ENCODE measurements around the gene PPA2. TPM values are rescaled to one million over a fixed set of nuclear protein-coding genes. Genes with fewer than 3 reads are reported as not detected.

The PPA2 gene
- total and polyA plus RNA-seq, 2 experiments from 2014 or later: 58.4 to 63.7 TPM

GRCh38 chr4:105460306-105460705 lies 13.6 kb downstream of the PPA2 start:
- no peaks in the 10 kb centered on the region for H3K9me3 Mint-ChIP-seq
- H3K4me1 Mint-ChIP-seq: peaks cover 4% of the 10 kb centered on the region; the same call in 2 of the 3 replicates
- no peak for DNase-seq (ENCODE audit: low spot score)
- Histone ChIP-seq H3K79me2 (replicated peaks; ENCODE audit: insufficient read depth) (peaks cover 38% of the 10 kb centered on the region; the same call in 1 of the 2 replicates), H3K36me3 (ENCODE audit: insufficient read depth) (no peaks in the 10 kb centered on the region), H3K9me2 (ENCODE audit: insufficient read depth) (0 out of 2 replicates have a peak, but pooled peaks cover 4% of the 10 kb centered on the region), H4K20me1 (replicated peaks; ENCODE audit: insufficient read depth) (peaks cover 5% of the 10 kb centered on the region), H3K4me1 (ENCODE audit: insufficient read depth) (no peaks in the 10 kb centered on the region), H3K4me3 (no peak overlapping the region), H3K27ac (ENCODE audit: low read depth) (no peak overlapping the region), H3F3A (replicated peaks; ENCODE audit: low read depth) (no peaks in the 10 kb centered on the region), H2AFZ (no peak overlapping the region), H3K27me3 (ENCODE audit: insufficient read depth) (no peaks in the 10 kb centered on the region), H3K4me2 (no peak overlapping the region)
- no peak for ATAC-seq
- no peaks in the 10 kb centered on the region for H3K27me3 Mint-ChIP-seq (ENCODE audit: insufficient read depth, low read depth, poor library complexity)
- H3K36me3 Mint-ChIP-seq (ENCODE audit: low read depth): peaks cover 16% of the 10 kb centered on the region
- peak overlapping the region; percentile 78; the same call in 1 of the 2 replicates for H3K27ac Mint-ChIP-seq
- no peak for TF ChIP-seq CREB1 (CRISPR knock-in tag; IDR thresholded peaks at IDR 0.05; ENCODE audit: low read depth)
- no peak for TF ChIP-seq EZH2 (IDR thresholded peaks at IDR 0.05; ENCODE audit: low read depth, unreplicated experiment)
- no peak for TF ChIP-seq JUNB (IDR thresholded peaks at IDR 0.05; ENCODE audit: unreplicated experiment)
- TF ChIP-seq ZNF114 (CRISPR knock-in tag; IDR thresholded peaks at IDR 0.05): no peak
- no peak for TF ChIP-seq ZNF462 (CRISPR knock-in tag; IDR thresholded peaks at IDR 0.05)
- TF ChIP-seq ZNF331 (CRISPR knock-in tag; IDR thresholded peaks at IDR 0.05; ENCODE audit: low read depth): no peak
- no peak for TF ChIP-seq POLR2AphosphoS5 (IDR thresholded peaks at IDR 0.05; ENCODE audit: low read depth)
- no peak for TF ChIP-seq EZH2phosphoT487 (IDR thresholded peaks at IDR 0.05; ENCODE audit: unreplicated experiment)
- TF ChIP-seq ETS1 (IDR thresholded peaks at IDR 0.05): no peak
- no peak for TF ChIP-seq CTCF (conservative IDR thresholded peaks at IDR 0.05; ENCODE audit: low read depth in 2 of 2)
- TF ChIP-seq NANOG (IDR thresholded peaks at IDR 0.05; ENCODE audit: borderline replicate concordance): no peak
- no peak for TF ChIP-seq REST (IDR thresholded peaks at IDR 0.05; ENCODE audit: unreplicated experiment)
- TF ChIP-seq STAT1 (IDR thresholded peaks at IDR 0.05; ENCODE audit: unreplicated experiment): no peak
- no peak overlapping the region for H3K4me3 Mint-ChIP-seq
